ENCODE measurements around the gene TBC1D16.
"Not testable (repeated sequence)": the region's sequence is repeated elsewhere in the genome, so short reads cannot be mapped to it uniquely, and the experiment has no call there.

TBC1D16 gene

DNA sequence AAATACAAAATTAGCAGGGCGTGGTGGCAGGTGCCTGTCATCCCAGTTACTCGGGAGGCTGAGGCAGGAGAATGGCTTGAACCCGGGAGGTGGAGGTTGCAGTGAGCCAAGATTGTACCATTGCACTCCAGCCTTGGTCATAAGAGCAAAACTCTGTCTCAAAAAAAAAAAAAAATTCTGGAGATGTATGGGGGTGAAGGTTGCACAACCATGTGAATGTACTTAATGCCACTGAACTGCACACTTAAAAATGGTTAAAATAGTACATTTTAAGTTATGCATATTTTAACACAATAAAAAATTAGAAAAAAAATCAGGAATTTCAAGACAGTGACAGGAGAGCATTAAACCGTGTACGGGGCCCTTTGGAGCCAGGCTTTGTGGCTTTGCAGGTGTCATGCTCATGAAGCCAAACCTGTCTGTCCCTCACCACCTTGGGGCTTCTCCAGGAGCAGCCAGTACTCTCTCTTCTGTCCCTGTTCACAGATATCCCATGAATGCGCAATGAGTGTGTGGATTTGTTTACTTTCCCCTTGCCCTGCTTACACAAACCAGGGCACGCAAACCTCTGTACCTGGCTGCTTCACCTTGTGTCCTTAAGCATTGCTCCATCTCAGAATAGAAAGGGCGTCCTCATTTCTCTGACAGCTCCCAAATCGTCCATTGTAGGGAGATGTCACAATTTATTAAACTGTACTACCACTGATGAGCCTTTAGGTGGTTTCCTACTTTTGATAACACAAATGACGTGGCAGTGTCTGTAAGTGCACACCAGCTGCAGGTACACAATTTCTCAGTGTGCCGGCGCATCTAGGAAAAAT is 138.2 kb downstream of the TBC1D16 start:
- Histone ChIP-seq H3K36me3 (no peaks in the 10 kb centered on the region), H3K9me3 (no peaks in the 10 kb centered on the region), H3K4me1 (ENCODE audit: control insufficient read depth in 1 of 2, insufficient read depth in 1 of 2, low read depth in 1 of 2, low read length in 1 of 2) (no peaks in the 10 kb centered on the region), H3K4me3 (ENCODE audit: low read depth in 1 of 2, low read length in 1 of 2) (no peak overlapping the region), H3K27me3 (peaks cover 29% of the 10 kb centered on the region), H3K27ac (no peak overlapping the region)
- TF ChIP-seq, protein P1, sequence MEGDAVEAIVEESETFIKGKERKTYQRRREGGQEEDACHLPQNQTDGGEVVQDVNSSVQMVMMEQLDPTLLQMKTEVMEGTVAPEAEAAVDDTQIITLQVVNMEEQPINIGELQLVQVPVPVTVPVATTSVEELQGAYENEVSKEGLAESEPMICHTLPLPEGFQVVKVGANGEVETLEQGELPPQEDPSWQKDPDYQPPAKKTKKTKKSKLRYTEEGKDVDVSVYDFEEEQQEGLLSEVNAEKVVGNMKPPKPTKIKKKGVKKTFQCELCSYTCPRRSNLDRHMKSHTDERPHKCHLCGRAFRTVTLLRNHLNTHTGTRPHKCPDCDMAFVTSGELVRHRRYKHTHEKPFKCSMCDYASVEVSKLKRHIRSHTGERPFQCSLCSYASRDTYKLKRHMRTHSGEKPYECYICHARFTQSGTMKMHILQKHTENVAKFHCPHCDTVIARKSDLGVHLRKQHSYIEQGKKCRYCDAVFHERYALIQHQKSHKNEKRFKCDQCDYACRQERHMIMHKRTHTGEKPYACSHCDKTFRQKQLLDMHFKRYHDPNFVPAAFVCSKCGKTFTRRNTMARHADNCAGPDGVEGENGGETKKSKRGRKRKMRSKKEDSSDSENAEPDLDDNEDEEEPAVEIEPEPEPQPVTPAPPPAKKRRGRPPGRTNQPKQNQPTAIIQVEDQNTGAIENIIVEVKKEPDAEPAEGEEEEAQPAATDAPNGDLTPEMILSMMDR (IDR thresholded peaks at IDR 0.05) = no peak

DNA sequence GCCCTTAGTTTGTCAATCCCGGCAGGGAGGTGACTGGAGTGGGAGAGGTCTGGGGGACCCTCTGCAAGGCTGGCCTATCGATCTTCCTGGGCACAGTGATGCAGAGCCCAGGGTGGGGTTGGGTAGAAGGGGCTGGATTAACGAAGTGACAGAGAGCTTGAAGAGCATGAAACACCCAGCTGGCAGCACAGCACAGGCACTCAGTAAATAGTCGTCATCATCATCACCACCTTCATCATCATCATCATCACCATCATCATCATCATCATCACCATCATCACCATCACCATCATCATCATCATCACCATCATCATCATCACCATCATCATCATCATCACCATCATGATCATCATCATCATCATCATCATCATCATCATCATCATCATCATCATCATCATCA is 142.2 kb downstream of the TBC1D16 start:
- H3K9me3 ChIP-seq; H3K4me1 ChIP-seq (ENCODE audit: control insufficient read depth in 1 of 2, insufficient read depth in 1 of 2, low read depth in 1 of 2, low read length in 1 of 2); H3K27ac ChIP-seq; H3K4me3 ChIP-seq (ENCODE audit: low read depth in 1 of 2, low read length in 1 of 2); H3K36me3 ChIP-seq: not testable (repeated sequence)
- peaks cover 51% of the 10 kb centered on the region for H3K27me3 ChIP-seq

DNA sequence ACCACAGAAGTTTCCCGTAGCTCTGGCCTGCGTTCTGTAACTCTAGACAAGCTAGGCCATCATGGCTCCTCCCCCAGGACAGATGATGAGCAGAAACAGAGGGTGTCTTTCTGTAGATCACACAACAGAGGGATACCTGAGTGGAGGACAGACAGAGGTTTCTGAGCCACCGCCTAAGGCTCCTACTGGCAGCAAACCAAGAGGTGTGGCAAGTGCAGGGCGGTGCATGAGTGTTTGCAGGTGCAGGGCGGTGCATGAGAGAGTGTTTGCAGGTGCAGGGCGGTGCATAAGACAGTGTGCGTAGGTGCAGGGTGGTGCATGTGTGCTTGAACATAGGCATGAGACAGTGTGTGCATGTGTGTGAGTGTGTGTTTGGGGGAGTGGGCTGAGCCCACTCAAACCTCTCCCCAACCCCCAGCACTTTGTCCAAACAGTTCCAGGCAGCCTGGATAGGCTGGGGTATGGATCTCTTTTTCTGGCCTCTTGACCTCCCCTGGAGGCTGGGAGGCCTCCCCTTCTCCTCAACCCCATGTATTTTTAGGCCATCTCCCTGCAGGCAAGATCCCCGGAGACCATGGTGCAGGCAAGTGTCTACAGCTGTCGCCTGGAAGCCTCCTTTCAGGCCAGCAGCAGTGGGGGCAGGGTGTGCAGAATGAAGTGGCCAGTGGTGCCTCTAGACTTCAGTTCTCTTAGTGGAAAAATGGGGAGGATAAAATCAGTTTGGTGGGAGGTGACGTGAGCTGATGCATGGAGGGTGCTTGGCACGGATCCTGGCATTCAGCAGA is 143.0 kb downstream of the TBC1D16 start:
- no peaks in the 10 kb centered on the region for H3K9me3 ChIP-seq
- no peaks in the 10 kb centered on the region for H3K36me3 ChIP-seq
- peaks cover 47% of the 10 kb centered on the region for H3K27me3 ChIP-seq
- H3K4me1 ChIP-seq (ENCODE audit: control insufficient read depth in 1 of 2, insufficient read depth in 1 of 2, low read depth in 1 of 2, low read length in 1 of 2) = no peaks in the 10 kb centered on the region
- no peak overlapping the region for H3K4me3 ChIP-seq (ENCODE audit: low read depth in 1 of 2, low read length in 1 of 2)
- TF ChIP-seq, protein P1 (IDR thresholded peaks at IDR 0.05) = no peak
- no peak overlapping the region for H3K27ac ChIP-seq

DNA sequence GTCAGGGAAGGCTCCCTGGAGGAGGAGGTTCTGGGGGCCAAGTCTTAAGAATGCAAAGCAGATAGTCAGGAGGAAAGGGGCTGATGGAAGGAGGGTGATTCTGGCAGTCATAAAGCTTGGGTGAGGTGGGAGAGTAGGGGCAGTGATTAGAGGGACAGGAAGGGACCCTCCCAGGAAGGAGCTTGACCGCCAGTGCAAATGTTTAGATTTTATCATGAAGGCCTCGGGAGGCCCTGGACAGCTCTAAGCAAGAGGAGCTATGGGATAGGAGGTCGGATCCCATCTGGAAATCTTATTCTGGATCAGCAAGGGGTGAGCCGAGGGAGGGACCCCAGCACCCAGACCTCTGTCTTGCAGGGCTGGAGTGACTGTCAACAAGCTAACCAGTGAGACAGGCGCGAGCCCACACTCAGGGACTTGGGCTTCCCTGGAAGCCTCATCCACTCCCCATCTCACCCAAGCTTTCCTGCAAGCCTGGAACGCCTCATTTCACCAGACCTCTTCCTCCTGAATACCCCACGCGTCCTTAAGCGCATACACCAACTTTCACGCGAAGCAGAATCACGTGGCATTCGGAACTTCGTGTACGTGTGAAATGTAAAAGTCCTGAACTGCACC is 144.4 kb downstream of the TBC1D16 start:
- H3K9me3 ChIP-seq = no peaks in the 10 kb centered on the region
- no peaks in the 10 kb centered on the region for H3K36me3 ChIP-seq
- TF ChIP-seq, protein P1 (IDR thresholded peaks at IDR 0.05) = no peak
- H3K4me1 ChIP-seq (ENCODE audit: control insufficient read depth in 1 of 2, insufficient read depth in 1 of 2, low read depth in 1 of 2, low read length in 1 of 2) = no peaks in the 10 kb centered on the region
- no peak overlapping the region for H3K4me3 ChIP-seq (ENCODE audit: low read depth in 1 of 2, low read length in 1 of 2)
- H3K27me3 ChIP-seq = peaks cover 51% of the 10 kb centered on the region
- H3K27ac ChIP-seq = no peak overlapping the region

DNA sequence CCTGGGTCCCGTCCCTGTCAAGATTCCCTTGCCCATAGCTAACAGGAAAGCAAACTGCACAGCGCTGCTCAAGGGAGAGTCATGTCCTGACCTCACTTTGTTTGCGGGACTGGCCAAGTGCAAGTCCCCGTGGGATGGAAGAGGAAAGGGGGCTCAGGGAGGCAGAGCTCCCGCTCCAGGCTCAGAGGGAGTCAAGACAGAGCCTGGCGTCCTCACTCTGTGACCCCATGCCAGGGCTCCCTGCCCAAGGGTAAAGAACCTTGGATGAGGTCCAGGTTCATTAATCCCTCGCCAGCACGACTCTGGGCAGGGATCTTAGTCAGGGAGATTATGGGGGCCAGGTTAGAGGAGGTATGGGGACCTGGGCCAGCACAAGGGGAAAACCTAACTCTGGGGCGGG is 145.0 kb downstream of the TBC1D16 start:
- Histone ChIP-seq H3K4me3 (ENCODE audit: low read depth in 1 of 2, low read length in 1 of 2) (no peak overlapping the region), H3K36me3 (no peaks in the 10 kb centered on the region), H3K27ac (no peak overlapping the region), H3K4me1 (ENCODE audit: control insufficient read depth in 1 of 2, insufficient read depth in 1 of 2, low read depth in 1 of 2, low read length in 1 of 2) (no peaks in the 10 kb centered on the region), H3K9me3 (no peaks in the 10 kb centered on the region), H3K27me3 (peaks cover 51% of the 10 kb centered on the region)
- TF ChIP-seq, protein P1 (IDR thresholded peaks at IDR 0.05) = no peak
